ENCODE measurements around the gene YWHAG.
A peak's percentile ranks its signal among the peaks of the same experiment; 100 is the strongest.
"Not testable (repeated sequence)": the region's sequence is repeated elsewhere in the genome, so short reads cannot be mapped to it uniquely, and the experiment has no call there.

Gene YWHAG

GRCh38 chr7:76317782-76318487, 40.9 kb downstream of the YWHAG start:
- FAIRE-seq = peak; percentile 89

- FAIRE-seq = no peak
Measured at GRCh38 chr7:76316984-76317781, 41.6 kb downstream of the YWHAG start.

- no peak for FAIRE-seq
Measured at GRCh38 chr7:76315364-76315763, 43.4 kb downstream of the YWHAG start.

- not testable (repeated sequence) for FAIRE-seq
Measured at GRCh38 chr7:76314740-76315139, 44.1 kb downstream of the YWHAG start.

- no peak for FAIRE-seq
Measured at GRCh38 chr7:76314042-76314721, 44.6 kb downstream of the YWHAG start.

GRCh38 chr7:76311838-76312237, 47.0 kb downstream of the YWHAG start:
- not testable (repeated sequence) for FAIRE-seq

- no peak for FAIRE-seq
Measured at GRCh38 chr7:76310102-76310957, 48.5 kb downstream of the YWHAG start.

- FAIRE-seq = not testable (repeated sequence)
Measured at GRCh38 chr7:76309341-76310101, 49.3 kb downstream of the YWHAG start.

GRCh38 chr7:76308874-76309273, 49.9 kb downstream of the YWHAG start:
- not testable (repeated sequence) for FAIRE-seq

- no peak for FAIRE-seq
Measured at GRCh38 chr7:76304888-76305375, 53.9 kb downstream of the YWHAG start.

GRCh38 chr7:76303202-76304147, 55.3 kb downstream of the YWHAG start:
- no peak for FAIRE-seq

- FAIRE-seq = no peak
Measured at GRCh38 chr7:76302347-76303201, 56.2 kb downstream of the YWHAG start, which contains the start of gene HSPB1. TSS of gene HSPB1 (plus strand) at chr7:76302673. CDS start at chr7:76302713, 40 bp downstream.

- no peak for FAIRE-seq
Measured at GRCh38 chr7:76301000-76301399, 57.8 kb downstream of the YWHAG start.

GRCh38 chr7:76300166-76300731, 58.5 kb downstream of the YWHAG start:
- FAIRE-seq = no peak

GRCh38 chr7:76296743-76297740, 61.7 kb downstream of the YWHAG start:
- no peak for FAIRE-seq

- no peak for FAIRE-seq
Measured at GRCh38 chr7:76294344-76295024, 64.3 kb downstream of the YWHAG start.

- no peak for FAIRE-seq
Measured at GRCh38 chr7:76293407-76293901, 65.3 kb downstream of the YWHAG start.

Measured in endometrium (tissue), 2 donors.